Fibroblast of lung (primary cell): Measurements from ENCODE around the gene KLHL42. TPM values are rescaled to one million over a fixed set of nuclear protein-coding genes. Genes with fewer than 3 reads are reported as not detected.

ENCODE experiments used
- DNase-seq, 2 donors: peaks; one replicate each; pipeline versions ENCODE4 v3.0.0 to v3.0.0-alpha.2; 2010; ENCODE audit warnings: low read depth in 2 of 2
- H2AFZ ChIP-seq: 2 replicates; pipeline ENCODE4 v1.5.1; 2012; ENCODE audit warnings: low read length, control low read depth, inconsistent platforms
- H3K27ac ChIP-seq: 2 replicates; pipeline ENCODE4 v1.5.1; 2011; ENCODE audit warnings: low read length, control low read depth; ENCODE audit not compliant: insufficient read depth
- H3K27me3 ChIP-seq: 2 replicates; pipeline ENCODE4 v1.5.1; 2011; ENCODE audit warnings: mild to moderate bottlenecking, low read length; ENCODE audit not compliant: control insufficient read depth, insufficient read depth
- H3K36me3 ChIP-seq: 2 replicates; pipeline ENCODE4 v1.5.1; 2011; ENCODE audit warnings: low read length; ENCODE audit not compliant: control insufficient read depth, insufficient read depth
- H3K4me1 ChIP-seq: 2 replicates; pipeline ENCODE4 v1.5.1; 2011; ENCODE audit warnings: low read length; ENCODE audit not compliant: control insufficient read depth, insufficient read depth; ENCODE audit errors: extremely low read depth
- H3K4me2 ChIP-seq: 2 replicates; pipeline ENCODE4 v1.5.1; 2011; ENCODE audit warnings: low read length, control low read depth; ENCODE audit not compliant: insufficient read depth; ENCODE audit errors: extremely low read depth
- H3K4me3 ChIP-seq, 4 experiments: fragments of 200-600 bp in 1 of 4; sonication (generic) in 1 of 4; replicated peaks in 1 of 4; 2 replicates each; pipeline ENCODE4 v1.5.1; 2011 to 2016; ENCODE audit warnings: low read length in 4 of 4, low read depth in 3 of 4, mild to moderate bottlenecking in 3 of 4, control low read depth in 2 of 4, inconsistent platforms in 1 of 4, mixed read lengths in 1 of 4; ENCODE audit not compliant: insufficient read depth in 1 of 4; ENCODE audit errors: control extremely low read depth in 1 of 4
- H3K79me2 ChIP-seq: 2 replicates; pipeline ENCODE4 v1.5.1; 2012; ENCODE audit warnings: mild to moderate bottlenecking, low read length, inconsistent platforms; ENCODE audit not compliant: control insufficient read depth, insufficient read depth
- H3K9ac ChIP-seq: 2 replicates; pipeline ENCODE4 v1.5.1; 2011; ENCODE audit warnings: mild to moderate bottlenecking, low read length, control low read depth; ENCODE audit not compliant: insufficient read depth
- H3K9me3 ChIP-seq: 2 replicates; pipeline ENCODE4 v1.5.1; 2012; ENCODE audit warnings: low read depth, low read length; ENCODE audit not compliant: control insufficient read depth, insufficient read depth
- H4K20me1 ChIP-seq: 2 replicates; pipeline ENCODE4 v1.5.1; 2011; ENCODE audit warnings: low read length; ENCODE audit not compliant: control insufficient read depth, insufficient read depth; ENCODE audit errors: extremely low read depth
- CTCF ChIP-seq, 2 donors: IDR thresholded peaks in 1 of 2; conservative IDR thresholded peaks in 1 of 2; 1 replicate in 1 of 2; 2 replicates in 1 of 2; pipeline ENCODE4 v1.5.1; 2011 to 2012; ENCODE audit warnings: low read length in 2 of 2, control low read depth in 1 of 2, inconsistent platforms in 1 of 2, low read depth in 1 of 2, mild to moderate bottlenecking in 1 of 2
- EZH2 ChIP-seq: IDR thresholded peaks from 2 replicates; pipeline ENCODE4 v1.5.1; 2012; ENCODE audit warnings: low read length, control low read depth, mild to moderate bottlenecking; ENCODE audit errors: missing control alignments
- polyA plus RNA-seq, 2 donors: library from polyadenylated mRNA; depleted of rRNA in 1 of 2; stranded (reverse) in 1 of 2; unstranded in 1 of 2; fragments of >200 nt; gene quantifications; 2 replicates each; pipeline ENCODE4 v1.2.1, GENCODE V29; 2011 to 2012; ENCODE audit warnings: missing spikeins in 1 of 2
- total RNA-seq: library from RNA; depleted of rRNA; stranded (reverse); fragments of >200 nt; gene quantifications from 2 replicates; pipeline ENCODE4 v1.2.1, GENCODE V29; 2014

The KLHL42 gene
- total and polyA plus RNA-seq, 2 donors (not counting 1 experiment from before 2014, with no cell fraction given) = 16.6 to 25.3 TPM

- no peak overlapping the region for H3K9ac ChIP-seq
- H3K27me3 ChIP-seq = no peaks in the 10 kb centered on the region
- no peaks in the 10 kb centered on the region for H3K36me3 ChIP-seq
- no peak for DNase-seq
- H3K27ac ChIP-seq = no peak overlapping the region
- peaks cover 2% of the 10 kb centered on the region for H3K4me1 ChIP-seq
- no peaks in the 10 kb centered on the region for H3K9me3 ChIP-seq
- peaks cover 16% of the 10 kb centered on the region for H3K79me2 ChIP-seq
- H4K20me1 ChIP-seq = no peaks in the 10 kb centered on the region
- H2AFZ ChIP-seq = no peak overlapping the region
- H3K4me2 ChIP-seq = no peak overlapping the region
- no peak overlapping the region for H3K4me3 ChIP-seq
- no peak for TF ChIP-seq EZH2
- TF ChIP-seq CTCF (conservative IDR thresholded peaks at IDR 0.05 in 1 of 2, IDR thresholded peaks at IDR 0.05 in 1 of 2; ENCODE audit: low read depth in 1 of 2, low read length in 2 of 2) = no peak
These were observed 2.9 kb upstream of the KLHL42 start for GRCh38 chr12:27777141-27777540.

GRCh38 chr12:27778206-27778605, 1.8 kb upstream of the KLHL42 start:
- Histone ChIP-seq H3K4me3 (no peak overlapping the region), H3K36me3 (no peaks in the 10 kb centered on the region), H3K9me3 (no peaks in the 10 kb centered on the region), H3K27me3 (no peaks in the 10 kb centered on the region), H3K9ac (no peak overlapping the region), H3K79me2 (peaks cover 25% of the 10 kb centered on the region), H4K20me1 (no peaks in the 10 kb centered on the region), H3K4me1 (peaks cover 2% of the 10 kb centered on the region), H2AFZ (no peak overlapping the region), H3K27ac (no peak overlapping the region), H3K4me2 (no peak overlapping the region)
- no peak for DNase-seq
- TF ChIP-seq EZH2 (no peak), CTCF (conservative IDR thresholded peaks at IDR 0.05 in 1 of 2, IDR thresholded peaks at IDR 0.05 in 1 of 2; ENCODE audit: low read depth in 1 of 2, low read length in 2 of 2) (no peak)

GRCh38 chr12:27779416-27779919, 565 bp upstream of the KLHL42 start:
- H2AFZ ChIP-seq = peak overlapping the region; percentile 97
- peaks cover 33% of the 10 kb centered on the region for H3K79me2 ChIP-seq
- H3K4me3 ChIP-seq = peak overlapping the region; percentile 46 to 86 (median 78)
- DNase-seq = peak; percentile 18 to 30
- TF ChIP-seq EZH2 (no peak), CTCF (conservative IDR thresholded peaks at IDR 0.05 in 1 of 2, IDR thresholded peaks at IDR 0.05 in 1 of 2; ENCODE audit: low read depth in 1 of 2, low read length in 2 of 2) (no peak)
- peak overlapping the region; percentile 80 for H3K4me2 ChIP-seq
- peak overlapping the region; percentile 77 for H3K27ac ChIP-seq
- H3K4me1 ChIP-seq = peaks cover 2% of the 10 kb centered on the region
- no peaks in the 10 kb centered on the region for H3K36me3 ChIP-seq
- no peaks in the 10 kb centered on the region for H3K27me3 ChIP-seq
- H3K9me3 ChIP-seq = no peaks in the 10 kb centered on the region
- no peaks in the 10 kb centered on the region for H4K20me1 ChIP-seq
- H3K9ac ChIP-seq = peak overlapping the region; percentile 83
